Stimulated activated naive CD4-positive, alpha-beta T cell (primary cell): Measurements from ENCODE around the gene RNF168.
"Not testable (repeated sequence)": the region's sequence is repeated elsewhere in the genome, so short reads cannot be mapped to it uniquely, and the experiment has no call there.

Experiments
- DNase-seq, 6 experiments: peaks; one replicate each; lab custom pipeline; 2025; lab: John Stamatoyannopoulos, UW

The RNF168 gene, protein sequence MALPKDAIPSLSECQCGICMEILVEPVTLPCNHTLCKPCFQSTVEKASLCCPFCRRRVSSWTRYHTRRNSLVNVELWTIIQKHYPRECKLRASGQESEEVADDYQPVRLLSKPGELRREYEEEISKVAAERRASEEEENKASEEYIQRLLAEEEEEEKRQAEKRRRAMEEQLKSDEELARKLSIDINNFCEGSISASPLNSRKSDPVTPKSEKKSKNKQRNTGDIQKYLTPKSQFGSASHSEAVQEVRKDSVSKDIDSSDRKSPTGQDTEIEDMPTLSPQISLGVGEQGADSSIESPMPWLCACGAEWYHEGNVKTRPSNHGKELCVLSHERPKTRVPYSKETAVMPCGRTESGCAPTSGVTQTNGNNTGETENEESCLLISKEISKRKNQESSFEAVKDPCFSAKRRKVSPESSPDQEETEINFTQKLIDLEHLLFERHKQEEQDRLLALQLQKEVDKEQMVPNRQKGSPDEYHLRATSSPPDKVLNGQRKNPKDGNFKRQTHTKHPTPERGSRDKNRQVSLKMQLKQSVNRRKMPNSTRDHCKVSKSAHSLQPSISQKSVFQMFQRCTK

DNA sequence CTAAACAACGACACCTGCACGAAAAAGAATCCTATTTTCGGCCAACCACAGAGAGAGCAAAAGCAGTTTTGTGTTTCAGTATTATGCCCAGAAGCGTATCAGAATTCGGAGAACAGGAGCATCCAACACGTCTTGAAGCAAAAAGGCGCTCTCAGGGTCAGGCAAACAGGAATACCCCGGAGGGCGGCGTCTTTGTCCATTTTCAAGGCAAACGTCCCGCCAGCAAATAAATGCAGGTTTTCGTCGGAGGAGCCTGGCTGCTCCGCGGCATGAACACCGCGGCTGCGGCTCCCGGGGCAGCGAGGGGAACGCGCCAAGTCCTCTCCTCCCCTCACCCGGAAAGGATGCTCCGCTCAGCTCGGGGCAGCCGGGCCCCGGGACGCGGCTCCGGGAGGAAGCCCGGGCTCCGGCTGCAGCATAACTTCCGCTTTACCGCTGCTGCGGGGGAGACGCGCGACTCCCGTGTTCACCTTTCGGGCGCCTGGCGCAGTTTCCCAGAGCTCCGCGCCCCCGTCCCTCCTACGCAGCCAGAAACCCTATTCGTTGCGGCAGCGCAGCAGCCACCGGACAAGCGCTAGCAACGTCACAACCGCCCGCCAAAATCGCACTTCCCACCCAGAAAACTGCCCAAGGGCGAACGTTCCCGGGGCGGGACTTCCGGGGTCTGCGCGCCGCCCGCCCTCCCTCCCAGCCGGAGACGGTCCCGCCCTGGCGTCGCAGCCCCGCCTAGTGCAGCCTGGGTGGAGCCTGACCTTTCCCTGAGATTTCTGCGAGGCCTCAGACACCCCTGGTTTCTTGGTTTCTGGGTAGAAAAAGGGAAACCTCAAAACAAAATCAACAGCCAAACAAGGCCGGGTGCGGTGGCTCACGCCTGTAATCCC is at the start of gene RNF168:
TSS of gene RNF168 (minus strand) at position 573 of the 881 bp plus-strand sequence. CDS start 595 bp downstream, outside the sequence.
- DNase-seq: peak; percentile 59 to 89 (median 80)

DNA sequence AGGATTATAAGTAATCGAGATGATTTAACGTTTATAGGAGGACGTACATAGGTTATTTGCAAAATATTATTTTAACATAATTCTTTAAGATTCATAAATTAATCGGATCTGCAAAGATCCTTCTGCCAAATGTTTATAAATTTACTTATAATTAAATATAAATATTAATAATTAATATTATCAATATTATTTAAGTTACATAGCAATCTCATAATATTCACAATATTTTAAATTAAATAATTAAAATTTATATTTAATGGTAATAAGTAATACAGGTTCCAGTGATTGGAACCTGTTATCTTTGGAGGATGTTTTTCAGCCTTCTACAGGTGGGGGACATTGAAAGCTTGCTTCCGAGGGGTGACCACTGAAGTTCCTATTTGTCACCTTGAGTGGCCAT is 48.7 kb upstream of the RNF168 start:
- DNase-seq: no peak

DNA sequence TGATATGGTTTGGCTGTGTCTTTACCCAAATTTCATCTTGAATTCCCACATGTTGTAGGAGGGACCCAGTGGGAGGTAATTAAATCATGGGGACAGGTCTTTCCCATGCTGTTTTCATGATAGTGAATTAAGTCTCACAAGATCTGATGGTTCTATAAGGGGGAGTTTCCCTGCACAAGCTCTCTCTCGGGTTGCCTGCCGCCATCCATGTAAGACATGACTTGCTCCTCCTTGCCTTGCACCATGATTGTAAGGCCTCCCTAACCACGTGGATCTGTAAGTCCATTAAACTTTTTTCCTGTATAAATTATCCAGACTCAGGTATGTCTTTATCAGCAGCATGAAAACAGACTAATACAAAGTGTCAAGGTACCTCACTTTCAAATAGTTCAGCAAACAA is 46.6 kb upstream of the RNF168 start:
- DNase-seq: not testable (repeated sequence)

DNA sequence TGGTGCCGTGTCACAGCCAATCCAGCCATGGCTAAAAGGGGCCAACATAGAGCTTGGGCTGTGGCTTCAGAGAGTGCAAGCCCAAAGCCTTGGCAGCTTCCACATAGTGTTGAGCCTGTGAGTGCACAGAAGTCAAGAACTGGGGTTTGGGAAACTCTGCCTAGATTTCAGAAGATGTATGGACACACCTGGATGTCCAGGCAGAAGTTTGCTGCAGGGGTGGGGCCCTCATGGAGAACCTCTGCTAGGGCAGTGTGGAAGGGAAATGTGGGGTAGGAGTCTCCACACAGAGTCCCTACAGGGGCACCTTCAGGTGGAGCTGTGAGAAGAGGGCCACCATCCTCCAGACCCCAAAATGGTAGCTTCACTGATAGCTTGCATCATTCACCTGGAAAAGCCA is 45.7 kb upstream of the RNF168 start:
- DNase-seq: not testable (repeated sequence)

DNA sequence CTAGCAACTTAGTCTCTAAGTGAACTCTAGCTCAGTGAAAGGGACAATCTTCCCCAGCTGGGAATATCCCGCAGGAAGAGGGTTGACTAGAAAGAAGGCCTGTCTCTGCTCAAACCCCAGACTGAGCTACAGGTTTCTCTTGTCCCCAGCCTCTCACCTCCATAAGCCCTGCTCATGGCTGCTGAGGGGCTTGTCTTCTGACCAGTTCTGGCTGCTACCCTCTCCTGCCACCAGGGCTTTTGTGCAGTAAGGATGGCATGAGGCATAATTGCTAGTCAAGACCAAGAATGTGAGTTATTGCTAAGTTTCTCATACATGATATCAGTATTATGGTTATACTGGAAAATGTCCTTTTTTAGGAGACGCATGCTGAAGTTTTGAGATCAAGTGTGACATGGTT is 43.5 kb upstream of the RNF168 start:
- no peak for DNase-seq

DNA sequence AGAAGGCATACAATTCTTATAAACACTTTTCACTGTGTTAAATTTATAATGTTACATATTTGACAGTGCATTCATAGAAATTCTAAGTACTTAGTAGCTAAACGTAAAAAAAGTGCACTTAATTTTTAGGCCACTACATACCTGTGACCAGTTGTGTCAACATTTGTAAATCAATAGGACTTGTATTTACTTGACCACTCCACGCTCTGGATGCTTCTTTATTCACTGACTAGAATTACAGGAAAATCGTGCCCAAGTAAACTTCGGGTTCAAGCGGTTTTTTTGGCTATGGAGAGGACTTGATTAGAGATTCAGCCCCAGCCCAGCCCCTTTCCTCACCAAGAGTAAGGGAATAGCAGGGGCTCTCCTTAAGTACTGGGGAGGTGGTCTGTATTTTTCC is 43.0 kb upstream of the RNF168 start:
- no peak for DNase-seq

DNA sequence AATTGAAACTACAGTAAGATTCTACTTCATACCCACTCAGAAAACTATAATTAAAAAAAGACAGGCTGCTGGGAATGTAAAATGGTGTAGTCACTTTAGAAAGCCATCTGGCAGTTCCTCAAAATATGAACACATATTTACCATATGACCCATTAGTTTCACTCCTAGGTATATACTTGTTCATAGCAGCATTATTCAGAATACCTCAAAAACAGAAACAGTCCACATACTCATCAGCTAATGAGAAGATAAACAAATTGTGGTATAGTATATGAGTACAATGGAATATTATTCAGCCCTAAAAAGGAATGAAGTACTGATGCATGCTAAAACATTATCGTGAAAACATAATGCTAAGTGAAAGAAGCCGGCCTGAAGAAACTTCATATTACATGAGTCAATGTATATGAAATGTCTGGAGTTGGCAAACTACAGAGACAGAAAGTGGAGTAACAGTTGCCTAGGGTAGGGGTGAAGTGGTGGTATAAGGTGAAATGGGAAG is 41.0 kb upstream of the RNF168 start:
- no peak for DNase-seq

DNA sequence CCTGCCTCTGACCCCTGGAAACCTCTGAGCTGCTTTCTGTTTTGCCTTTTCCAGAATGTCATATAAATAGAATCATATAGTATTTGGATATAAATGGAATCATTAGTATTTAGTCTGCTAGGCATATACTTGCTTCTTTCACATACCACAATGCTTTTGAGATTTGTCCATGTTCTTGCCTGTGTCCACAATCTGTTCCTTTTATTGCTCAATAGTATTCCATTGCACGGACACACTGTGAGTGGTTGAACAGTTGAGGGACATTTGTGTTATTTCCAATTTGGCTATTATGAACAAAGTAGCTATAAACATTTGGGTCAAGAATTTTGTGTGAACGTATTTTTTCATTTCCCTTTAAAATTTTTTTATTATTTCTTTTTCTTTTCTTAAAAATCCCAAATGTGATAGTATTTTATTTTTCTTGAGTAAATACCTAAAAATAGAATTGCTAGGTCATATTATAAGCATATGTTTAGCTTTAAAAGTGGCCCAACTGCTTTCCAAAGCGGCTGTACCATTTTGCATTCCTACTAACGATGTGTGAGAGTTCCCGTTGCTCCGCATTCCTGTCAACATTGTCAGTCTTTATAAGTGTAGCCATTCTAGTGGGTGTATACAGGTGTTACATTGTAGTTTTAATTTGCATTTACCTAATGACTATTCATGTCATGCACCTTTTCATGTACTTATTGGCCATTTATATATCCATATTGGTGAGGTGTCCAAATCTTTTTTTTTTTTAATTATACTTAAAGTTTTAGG is 38.3 kb upstream of the RNF168 start:
- DNase-seq: no peak

DNA sequence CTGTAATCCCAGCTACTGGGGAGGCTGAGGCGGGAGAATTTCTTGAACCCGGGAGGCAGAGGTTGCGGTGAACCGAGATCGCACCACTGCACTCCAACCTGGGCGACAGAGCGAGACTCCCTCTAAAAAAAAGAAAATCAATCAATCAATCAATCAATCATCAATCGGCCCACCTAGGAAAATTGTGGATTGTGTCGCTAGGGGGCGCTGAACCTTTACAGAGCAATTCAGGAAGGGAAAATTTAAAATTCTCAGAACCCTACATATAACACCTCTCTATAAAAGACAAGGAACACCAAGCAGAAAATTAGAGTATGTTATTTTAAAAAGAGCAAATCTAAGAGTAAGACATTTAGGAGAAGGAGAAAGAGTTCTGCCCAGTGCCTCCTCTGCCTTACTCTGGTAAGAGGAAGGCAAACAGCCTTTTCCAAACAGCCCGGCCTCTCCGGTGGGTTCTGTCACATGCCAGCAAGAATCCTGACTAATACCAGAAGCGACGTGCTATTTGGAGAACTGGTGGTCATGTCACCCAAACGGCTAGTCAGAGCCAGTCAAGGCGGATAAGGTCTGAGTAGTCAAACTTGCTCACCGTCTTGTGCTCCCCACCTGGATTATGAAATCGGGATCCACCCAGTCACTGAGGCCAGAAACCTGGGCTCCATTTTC is 33.9 kb upstream of the RNF168 start:
- peak in 5 of 6 experiments; percentile 36 to 62 (median 47) for DNase-seq

DNA sequence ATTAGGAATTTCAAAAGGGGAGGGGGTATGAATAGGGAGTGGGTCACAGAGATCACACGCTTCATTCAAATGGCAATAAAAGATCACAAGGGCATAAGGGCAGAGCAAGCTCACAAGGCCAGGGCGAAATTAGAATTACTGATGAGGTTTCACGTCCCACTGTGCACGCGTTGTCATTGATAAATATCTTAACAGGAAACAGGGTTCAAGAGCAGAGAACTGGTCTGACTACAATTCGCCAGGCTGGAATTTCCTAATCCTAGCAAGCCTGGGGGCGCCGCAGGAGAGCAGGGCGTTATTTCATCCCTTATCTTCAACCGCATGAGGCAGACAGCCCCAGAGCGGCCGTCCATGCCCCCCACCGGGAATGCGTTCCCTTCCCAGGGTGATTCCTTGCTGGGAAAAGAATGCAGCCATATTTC is 29.7 kb upstream of the RNF168 start:
- DNase-seq: no peak

DNA sequence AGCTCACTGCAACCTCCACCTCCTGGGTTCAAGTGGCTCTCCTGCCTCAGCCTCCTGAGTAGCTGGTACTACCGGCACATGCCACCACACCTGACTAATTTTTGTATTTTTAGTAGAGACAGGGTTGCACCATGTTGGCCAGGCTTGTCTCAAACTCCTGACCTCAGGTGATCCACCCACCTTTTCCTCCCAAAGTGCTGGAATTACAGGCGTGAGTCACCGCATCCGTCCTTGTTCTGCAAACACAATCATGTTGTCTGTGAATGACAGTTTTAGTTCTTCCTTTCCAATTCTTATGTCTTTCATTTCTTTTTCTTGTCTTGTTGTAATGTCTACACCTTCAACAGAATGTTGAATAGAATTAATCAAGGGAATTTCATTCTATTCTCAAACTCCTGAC is 27.9 kb upstream of the RNF168 start:
- no peak for DNase-seq

DNA sequence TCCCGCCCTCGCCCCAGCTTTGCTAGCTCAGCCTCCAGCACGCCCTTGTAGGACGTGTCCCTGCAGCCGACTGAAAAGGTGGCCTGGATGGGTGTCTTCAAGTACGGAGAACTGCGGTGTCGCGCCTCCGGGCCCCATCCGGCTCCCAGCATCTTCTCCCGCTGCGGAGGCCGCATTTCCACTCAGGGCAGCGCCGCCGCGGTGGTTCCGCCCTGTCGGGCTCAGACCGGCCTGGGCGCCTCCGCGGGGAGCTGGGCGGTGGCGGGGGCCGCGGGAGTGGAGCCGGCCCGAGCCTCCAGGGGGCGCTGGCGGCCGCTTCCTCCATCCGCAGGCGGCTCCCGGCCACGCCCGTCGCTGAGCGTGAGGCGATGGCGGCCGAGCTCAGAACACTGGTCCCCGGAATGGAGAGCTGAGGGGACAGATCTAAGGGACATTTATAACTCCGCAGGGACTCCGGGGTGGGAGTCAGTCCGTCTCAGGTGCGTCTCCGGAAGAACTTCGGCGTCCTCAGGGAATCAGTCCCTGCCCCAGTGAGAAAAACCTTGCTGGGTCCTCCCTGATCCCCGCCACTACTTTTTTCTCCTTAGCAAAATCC is 25.2 kb upstream of the RNF168 start:
- DNase-seq: peak in 5 of 6 experiments; percentile 19 to 75 (median 40)

DNA sequence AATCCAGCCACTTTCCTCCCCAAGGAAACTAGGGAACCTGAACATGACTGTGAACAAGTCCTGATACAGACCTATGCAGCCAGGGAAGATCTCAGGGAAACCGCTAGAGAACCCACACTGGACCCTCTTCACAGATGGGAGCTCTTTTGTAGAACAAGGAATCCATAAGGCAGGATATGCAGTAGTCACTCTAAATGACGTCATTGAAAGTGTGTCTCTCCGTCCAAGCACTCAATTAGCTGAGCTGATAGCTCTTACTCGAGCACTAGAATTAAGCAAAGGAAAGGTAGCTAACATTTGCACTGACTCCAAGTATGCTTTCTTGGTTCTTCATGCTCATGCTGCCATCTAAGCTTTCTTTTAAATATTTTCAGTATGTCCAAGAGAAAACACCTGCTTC is 21.6 kb upstream of the RNF168 start:
- DNase-seq: no peak

DNA sequence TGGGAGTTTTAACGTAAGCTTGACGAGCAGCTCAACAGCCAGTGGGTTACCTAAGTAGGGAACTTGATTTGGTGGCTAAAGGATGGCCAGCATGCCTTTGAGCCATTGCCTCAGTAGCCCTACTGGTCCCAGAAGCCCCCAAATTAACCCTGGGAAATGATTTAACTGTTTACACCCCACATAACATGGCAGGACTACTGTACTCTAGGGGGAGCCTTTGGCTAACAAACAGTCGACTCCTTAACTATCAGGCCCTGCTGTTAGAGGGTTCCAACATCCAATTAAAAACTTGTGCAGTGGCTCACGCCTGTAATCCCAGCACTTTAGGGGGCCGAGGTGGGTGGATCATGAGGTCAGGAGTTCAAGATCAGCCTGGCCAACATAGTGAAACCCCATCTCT is 21.0 kb upstream of the RNF168 start:
- no peak for DNase-seq

DNA sequence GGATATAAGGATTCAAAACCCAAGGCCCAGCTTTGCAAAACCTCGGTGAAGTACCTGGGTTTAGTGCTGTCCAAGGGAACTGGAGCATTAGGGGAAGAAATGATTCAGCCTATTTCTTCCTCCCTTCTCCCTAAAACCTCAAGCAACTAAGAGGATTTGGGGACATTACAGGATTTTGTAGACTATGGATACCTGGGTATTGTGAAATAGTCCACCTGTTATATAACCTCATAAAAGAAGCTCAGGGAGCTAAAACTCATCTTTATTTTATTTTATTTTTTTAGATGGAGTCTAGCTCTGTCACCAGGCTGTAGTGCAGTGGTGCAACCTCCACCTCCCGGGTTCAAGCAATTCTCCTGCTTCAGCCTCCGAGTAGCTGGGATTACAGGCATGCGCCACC is 20.3 kb upstream of the RNF168 start:
- DNase-seq: no peak

DNA sequence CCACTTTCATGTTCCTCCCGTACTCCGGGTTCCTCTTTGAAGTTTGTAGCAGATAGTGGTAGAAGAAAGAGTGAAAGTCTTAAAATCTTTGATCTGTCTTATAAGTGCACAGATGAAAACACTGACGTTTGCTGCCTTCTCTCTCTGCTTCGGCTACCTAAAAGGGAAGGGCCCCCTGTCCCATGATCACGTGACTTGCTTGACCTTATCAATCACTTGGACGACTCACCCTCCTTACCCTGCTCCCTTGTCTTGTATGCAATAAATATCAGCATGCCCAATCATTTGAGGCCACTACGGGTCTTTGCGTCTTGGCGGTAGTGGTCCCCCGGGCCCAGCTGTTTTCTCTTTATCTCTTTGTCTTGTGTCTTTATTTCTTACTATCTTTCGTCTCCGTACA is 17.7 kb upstream of the RNF168 start:
- DNase-seq: not testable (repeated sequence)

DNA sequence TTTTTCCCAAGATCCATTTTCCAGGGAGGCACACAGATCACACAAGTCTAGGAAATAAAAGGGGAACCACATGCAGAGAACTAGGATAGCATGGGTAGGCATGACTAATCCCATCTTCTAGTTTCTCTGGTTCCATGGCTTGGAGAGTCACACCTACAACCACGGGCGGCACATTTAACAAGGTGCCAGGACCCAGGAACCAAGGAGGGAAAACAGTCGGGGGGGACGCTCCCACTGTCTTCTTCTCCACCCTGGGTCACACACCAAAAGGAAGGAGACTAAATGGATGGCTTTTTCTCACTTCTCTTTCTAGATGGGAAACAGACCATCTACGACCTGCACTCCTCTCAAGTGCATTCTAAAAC is 16.1 kb upstream of the RNF168 start:
- peak in 2 of 6 experiments; percentile 4 to 6 for DNase-seq

DNA sequence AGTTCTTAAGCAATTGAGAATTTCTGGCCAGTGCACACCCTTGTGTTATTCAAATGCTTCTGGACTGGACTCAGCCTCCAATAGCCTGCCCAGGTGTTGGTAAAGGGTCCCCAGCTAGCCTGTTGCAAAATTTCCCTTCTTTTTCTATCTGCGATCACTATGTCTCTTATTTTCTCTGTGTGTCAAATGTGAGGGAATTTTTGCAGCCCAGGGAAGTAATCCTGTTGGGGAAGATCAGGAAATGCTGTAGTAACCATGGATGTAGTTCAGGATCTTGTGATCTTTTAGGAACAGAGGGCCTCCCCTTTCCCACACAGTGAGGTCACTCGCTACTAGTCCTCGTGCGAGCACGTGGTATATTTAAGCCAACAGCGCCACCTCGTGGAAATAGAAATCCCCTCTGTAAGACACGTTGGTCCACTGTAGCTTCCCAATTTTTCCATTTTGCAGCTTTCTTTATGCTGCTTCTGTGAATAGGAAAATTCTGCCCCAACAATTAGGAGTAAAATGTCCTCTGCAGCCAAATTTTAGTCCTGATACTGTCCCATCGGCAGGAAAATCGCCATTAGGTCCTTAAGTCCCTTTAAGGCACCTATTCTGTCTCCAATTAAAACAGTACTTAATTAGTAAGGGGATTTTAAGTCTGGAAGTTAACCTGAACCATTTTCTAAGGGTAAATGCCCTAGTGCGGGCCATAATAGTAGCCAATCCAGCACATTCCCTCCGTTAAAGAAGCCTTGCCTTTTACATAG is 15.6 kb upstream of the RNF168 start:
- peak in 4 of 6 experiments; percentile 8 to 16 (median 11) for DNase-seq

DNA sequence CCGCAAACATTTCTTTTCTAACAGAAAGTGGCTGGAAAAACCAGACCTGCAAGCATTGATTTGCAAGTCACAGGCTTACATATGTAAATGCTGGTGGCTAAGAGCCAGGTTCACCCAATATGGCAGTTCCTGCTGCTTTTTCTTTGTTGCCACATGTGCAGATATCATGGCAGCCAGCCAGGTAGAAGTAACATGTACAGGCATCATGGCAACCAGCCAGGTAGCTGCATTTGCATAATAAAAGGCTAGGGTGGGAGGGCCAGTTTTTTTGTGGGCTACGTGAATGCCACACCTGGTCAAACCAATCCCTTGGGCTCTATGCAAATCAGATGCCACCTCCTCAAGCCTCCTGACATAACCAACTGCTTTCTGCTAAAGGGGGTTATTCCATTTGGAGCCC is 14.4 kb upstream of the RNF168 start:
- no peak for DNase-seq
